Epithelial cell of proximal tubule (primary cell): ENCODE results near the gene AQP5. TPM values are rescaled to one million over a fixed set of nuclear protein-coding genes. Genes with fewer than 3 reads are reported as not detected.

Experiments used
- DNase-seq: peaks from one replicate; pipeline ENCODE4 v3.0.0-alpha.2; 2011; ENCODE audit warnings: low read depth
- H3K4me3 ChIP-seq: 2 replicates; pipeline ENCODE4 v1.5.1; 2011; ENCODE audit warnings: low read depth, mild to moderate bottlenecking, low read length
- total RNA-seq: library from RNA; depleted of rRNA; stranded (reverse); fragments of >200 nt; gene quantifications from 2 replicates; pipeline ENCODE4 v1.2.3, GENCODE V29; 2015
- TF ChIP-seq, protein P1 (sequence below): conservative IDR thresholded peaks from 2 replicates; pipeline ENCODE4 v1.5.1; 2012; ENCODE audit warnings: low read depth, mild to moderate bottlenecking, low read length

The AQP5 gene
- total RNA-seq, 1 donor from 2014 or later = not detected

DNA sequence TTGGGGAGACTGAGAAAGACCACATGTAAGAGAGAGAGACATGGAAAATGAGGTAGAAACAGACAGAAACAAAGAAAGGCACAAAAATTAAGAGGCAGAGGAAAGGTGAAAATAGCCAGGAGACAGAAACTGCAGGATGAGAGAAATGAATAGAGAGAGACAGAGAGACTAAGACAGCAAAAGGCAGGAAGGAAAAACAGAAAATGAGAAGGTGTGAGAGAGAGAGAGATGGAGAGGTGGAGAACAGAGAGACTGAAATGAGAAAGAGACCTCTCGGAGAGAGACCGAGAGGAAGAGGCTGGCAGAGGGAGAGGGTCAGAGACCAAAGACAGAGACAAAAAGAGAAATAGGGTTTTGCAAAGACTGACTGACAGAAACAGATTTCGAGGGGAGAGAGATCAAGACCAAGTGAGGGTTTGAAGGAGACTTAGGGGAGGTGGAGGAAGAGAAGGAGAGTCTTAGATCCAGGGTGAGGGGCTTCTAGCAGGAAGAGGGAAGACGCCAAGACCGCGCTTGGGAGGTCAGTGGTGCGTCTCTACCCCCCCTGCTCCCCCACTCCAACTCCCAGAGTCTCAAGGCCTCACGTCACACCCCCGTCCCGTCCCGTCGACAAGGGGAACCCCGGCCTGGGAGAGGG, 1.1 kb upstream of the AQP5 start:
- TF ChIP-seq, protein P1, sequence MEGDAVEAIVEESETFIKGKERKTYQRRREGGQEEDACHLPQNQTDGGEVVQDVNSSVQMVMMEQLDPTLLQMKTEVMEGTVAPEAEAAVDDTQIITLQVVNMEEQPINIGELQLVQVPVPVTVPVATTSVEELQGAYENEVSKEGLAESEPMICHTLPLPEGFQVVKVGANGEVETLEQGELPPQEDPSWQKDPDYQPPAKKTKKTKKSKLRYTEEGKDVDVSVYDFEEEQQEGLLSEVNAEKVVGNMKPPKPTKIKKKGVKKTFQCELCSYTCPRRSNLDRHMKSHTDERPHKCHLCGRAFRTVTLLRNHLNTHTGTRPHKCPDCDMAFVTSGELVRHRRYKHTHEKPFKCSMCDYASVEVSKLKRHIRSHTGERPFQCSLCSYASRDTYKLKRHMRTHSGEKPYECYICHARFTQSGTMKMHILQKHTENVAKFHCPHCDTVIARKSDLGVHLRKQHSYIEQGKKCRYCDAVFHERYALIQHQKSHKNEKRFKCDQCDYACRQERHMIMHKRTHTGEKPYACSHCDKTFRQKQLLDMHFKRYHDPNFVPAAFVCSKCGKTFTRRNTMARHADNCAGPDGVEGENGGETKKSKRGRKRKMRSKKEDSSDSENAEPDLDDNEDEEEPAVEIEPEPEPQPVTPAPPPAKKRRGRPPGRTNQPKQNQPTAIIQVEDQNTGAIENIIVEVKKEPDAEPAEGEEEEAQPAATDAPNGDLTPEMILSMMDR = no peak
- H3K4me3 ChIP-seq = no peak overlapping the region
- DNase-seq = no peak

DNA sequence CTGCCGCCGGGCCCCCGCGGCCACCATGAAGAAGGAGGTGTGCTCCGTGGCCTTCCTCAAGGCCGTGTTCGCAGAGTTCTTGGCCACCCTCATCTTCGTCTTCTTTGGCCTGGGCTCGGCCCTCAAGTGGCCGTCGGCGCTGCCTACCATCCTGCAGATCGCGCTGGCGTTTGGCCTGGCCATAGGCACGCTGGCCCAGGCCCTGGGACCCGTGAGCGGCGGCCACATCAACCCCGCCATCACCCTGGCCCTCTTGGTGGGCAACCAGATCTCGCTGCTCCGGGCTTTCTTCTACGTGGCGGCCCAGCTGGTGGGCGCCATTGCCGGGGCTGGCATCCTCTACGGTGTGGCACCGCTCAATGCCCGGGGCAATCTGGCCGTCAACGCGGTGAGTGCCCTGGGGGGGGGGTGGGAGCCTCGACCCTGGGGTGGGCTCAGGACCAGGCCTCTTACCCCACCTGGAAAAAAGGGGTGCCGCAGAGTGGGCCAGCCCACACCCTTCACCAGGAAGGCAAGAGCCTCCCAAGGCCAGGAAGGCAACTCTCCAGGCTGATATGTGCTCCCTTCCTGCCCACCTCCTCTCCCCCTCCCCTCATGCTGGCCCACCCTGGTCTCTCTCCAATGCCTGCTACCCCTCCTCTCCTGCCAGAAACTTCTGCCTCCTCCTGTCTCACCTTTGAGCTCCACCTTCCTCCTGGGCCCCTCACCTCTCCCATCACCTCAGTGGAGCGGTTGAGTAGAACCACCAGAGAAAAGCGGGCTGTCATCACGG, 507 bp downstream of the AQP5 start:
- no peak for DNase-seq

DNA sequence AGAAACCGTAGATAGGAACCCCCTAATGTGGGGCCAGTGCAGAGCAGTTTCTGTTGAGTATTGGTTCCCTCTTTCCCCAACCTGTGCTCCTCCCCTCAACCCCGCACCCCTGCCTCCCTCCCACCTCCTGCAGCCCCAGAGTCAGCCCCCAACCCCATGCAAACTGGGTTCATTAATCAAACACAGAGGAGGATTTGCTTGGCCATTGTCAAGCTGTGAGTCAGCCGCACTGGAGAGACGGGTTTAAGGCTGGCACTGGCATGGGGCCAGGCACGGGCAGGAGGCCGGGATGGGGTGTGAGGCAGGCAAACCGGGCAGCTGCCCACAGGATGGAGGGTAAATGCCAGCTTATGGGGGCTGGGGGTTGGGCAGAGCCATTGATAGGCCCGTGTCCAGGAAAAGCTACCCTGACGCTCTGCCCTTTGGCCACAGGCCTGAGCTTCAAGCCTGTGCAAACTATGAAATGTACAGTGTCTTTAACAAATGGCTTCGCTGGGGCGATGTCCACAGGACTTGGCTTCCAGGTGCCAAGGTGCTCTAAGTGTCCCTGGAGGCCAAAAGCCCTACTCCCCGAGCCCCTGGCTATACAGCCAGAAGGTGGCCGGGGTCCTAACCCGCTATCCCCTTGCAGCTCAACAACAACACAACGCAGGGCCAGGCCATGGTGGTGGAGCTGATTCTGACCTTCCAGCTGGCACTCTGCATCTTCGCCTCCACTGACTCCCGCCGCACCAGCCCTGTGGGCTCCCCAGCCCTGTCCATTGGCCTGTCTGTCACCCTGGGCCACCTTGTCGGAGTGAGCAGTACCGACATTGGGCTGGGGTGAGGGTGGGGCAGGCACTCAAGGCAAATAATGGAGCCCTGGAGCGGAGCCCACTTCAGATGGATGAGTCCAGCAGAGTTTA, 1.4 kb downstream of the AQP5 start:
- TF ChIP-seq, protein P1 = no peak
- H3K4me3 ChIP-seq = no peak overlapping the region
- no peak for DNase-seq

More for the DNA sequence above, 507 bp downstream of the AQP5 start:
- TF ChIP-seq, protein P1 = no peak
- no peak overlapping the region for H3K4me3 ChIP-seq

DNA sequence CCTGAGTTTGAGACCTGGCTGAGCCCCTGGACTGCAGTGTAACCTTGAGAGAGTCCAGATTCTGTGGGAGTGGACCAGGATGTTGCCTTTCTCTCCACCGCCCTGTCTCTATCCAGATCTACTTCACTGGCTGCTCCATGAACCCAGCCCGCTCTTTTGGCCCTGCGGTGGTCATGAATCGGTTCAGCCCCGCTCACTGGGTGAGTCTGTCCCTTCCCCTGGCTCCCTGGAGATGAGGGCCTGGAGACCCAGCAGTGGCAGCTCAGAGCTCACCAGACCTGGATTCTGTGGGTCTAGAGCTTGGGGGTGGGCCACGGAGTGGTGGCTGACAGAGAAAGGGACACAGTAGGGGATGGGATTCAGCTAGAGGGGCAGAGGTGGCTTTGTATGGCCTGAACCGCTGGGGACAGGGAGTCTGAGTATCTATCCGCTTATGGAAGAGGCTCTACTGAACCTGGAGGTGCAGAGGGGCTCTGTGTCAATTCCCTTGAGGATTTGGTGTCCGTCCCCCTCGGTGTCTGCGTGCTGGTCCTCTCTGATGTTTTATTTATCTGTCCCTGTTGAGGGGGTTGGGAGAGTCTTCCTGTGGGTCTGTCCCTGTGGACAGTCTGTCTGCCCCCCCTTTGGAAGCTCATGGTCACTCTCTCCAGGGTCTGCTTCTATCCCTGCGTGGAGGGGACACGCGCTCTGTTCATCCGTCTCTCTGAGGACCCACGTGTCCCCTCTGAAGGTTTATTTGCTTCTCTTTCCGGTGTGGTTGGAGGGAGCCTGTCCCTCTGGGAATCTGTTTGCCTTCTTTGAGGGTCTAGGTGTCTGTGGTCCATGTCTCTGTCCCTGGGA, 2.5 kb downstream of the AQP5 start:
- H3K4me3 ChIP-seq = no peak overlapping the region
- DNase-seq = no peak
- TF ChIP-seq, protein P1 = no peak

DNA sequence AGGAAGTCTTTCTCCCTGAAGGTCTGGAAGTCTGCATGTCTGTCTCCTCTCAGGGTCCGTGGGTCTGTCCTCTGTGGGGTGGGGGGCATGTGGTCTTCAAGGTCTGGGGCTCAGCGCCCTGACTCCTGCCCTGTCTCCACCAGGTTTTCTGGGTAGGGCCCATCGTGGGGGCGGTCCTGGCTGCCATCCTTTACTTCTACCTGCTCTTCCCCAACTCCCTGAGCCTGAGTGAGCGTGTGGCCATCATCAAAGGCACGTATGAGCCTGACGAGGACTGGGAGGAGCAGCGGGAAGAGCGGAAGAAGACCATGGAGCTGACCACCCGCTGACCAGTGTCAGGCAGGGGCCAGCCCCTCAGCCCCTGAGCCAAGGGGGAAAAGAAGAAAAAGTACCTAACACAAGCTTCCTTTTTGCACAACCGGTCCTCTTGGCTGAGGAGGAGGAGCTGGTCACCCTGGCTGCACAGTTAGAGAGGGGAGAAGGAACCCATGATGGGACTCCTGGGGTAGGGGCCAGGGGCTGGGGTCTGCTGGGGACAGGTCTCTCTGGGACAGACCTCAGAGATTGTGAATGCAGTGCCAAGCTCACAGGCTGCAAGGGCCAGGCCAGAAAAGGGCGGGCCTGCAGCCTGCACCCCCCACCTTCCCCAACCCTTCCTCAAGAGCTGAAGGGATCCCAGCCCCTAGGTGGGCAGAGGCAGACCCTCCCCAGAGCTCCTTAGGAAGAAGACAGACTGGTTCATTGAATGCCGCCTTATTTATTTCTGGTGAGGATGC, 3.4 kb downstream of the AQP5 start:
- no peak overlapping the region for H3K4me3 ChIP-seq
- TF ChIP-seq, protein P1 = no peak
- DNase-seq = no peak

DNA sequence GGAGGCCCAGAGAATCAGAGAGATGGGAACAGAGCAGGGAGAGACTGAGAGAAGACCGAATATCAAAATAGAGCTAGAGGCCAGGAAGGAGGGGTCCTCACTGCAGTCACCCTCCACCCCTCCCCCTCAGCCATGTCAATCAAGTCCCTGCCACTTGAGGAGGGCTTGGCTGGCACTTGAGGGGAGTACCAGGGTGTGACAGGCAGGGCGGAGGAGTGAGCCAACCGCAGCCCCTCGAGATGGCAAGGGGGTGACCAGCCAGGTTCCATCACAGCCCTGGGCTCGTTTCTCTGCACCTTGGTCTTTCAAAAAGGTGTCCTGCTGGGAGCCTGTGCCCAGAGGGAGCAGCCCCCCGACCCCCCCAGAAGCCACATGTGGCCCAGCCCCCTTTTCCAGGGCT, 4.2 kb downstream of the AQP5 start:
- no peak overlapping the region for H3K4me3 ChIP-seq
- TF ChIP-seq, protein P1 = no peak
- DNase-seq = no peak
